HepG2 (cell line): ENCODE measurements around the gene PLIN3. TPM values are rescaled to one million over a fixed set of nuclear protein-coding genes. Genes with fewer than 3 reads are reported as not detected.

ENCODE experiments used
- BRCA1 ChIP-seq: sonication (generic); formaldehyde crosslinking; IDR thresholded peaks from 2 replicates; pipeline ENCODE4 v1.4.0; 2020; ENCODE audit warnings: missing genetic modification reagents
- CBX5 ChIP-seq: sonication (generic); formaldehyde crosslinking; IDR thresholded peaks from 2 replicates; pipeline ENCODE4 v1.4.0; 2020; ENCODE audit warnings: missing genetic modification reagents, borderline replicate concordance
- CHD4 ChIP-seq: fragments of 200-600 bp; sonication (generic); IDR thresholded peaks from 2 replicates; pipeline ENCODE4 v1.7.0; 2017; ENCODE audit warnings: mild to moderate bottlenecking, low read length, borderline replicate concordance
- E2F1 ChIP-seq: sonication (generic); formaldehyde crosslinking; IDR thresholded peaks from 2 replicates; pipeline ENCODE4 v1.5.0; 2020; ENCODE audit warnings: missing genetic modification reagents
- HMG20A ChIP-seq: IDR thresholded peaks from 2 replicates; pipeline ENCODE4 v1.6.1; 2016; ENCODE audit warnings: borderline replicate concordance
- IKZF1 ChIP-seq: fragments of 450-650 bp; IDR thresholded peaks from 2 replicates; pipeline ENCODE4 v1.7.1; 2016
- KDM5B ChIP-seq: sonication (generic); formaldehyde crosslinking; IDR thresholded peaks from 2 replicates; pipeline ENCODE4 v1.4.0; 2020; ENCODE audit warnings: missing genetic modification reagents, mild to moderate bottlenecking, borderline replicate concordance
- KLF13 ChIP-seq: sonication (generic); formaldehyde crosslinking; IDR thresholded peaks from 2 replicates; pipeline ENCODE4 v1.4.0; 2020; ENCODE audit warnings: mild to moderate bottlenecking, missing genetic modification reagents
- NAIF1 ChIP-seq: sonication (generic); formaldehyde crosslinking; IDR thresholded peaks from 2 replicates; pipeline ENCODE4 v1.5.0; 2020; ENCODE audit warnings: mild to moderate bottlenecking, missing genetic modification reagents, borderline replicate concordance
- NFKBIZ ChIP-seq: IDR thresholded peaks from 2 replicates; pipeline ENCODE4 v1.6.1; 2018; ENCODE audit warnings: missing genetic modification reagents, missing compliant biosample characterization
- NONO ChIP-seq, 2 experiments: fragments of 450-650 bp in 1 of 2; sonication (generic) in 1 of 2; formaldehyde crosslinking in 1 of 2; IDR thresholded peaks in 1 of 2; conservative IDR thresholded peaks in 1 of 2; 2 replicates each; pipeline versions ENCODE4 v1.6.1 to v1.8.0; 2017 to 2022; ENCODE audit warnings: mild to moderate bottlenecking in 1 of 2, missing genetic modification reagents in 1 of 2, moderate library complexity in 1 of 2
- PLSCR1 ChIP-seq: sonication (generic); formaldehyde crosslinking; IDR thresholded peaks from 2 replicates; pipeline ENCODE4 v1.5.0; 2020; ENCODE audit warnings: missing genetic modification reagents, mild to moderate bottlenecking, borderline replicate concordance
- POGZ ChIP-seq: sonication (generic); formaldehyde crosslinking; IDR thresholded peaks from 2 replicates; pipeline ENCODE4 v1.4.0; 2020; ENCODE audit warnings: mild to moderate bottlenecking, missing genetic modification reagents
- SP4 ChIP-seq: sonication (generic); formaldehyde crosslinking; IDR thresholded peaks from 2 replicates; pipeline ENCODE4 v1.8.1; 2023; ENCODE audit warnings: mild to moderate bottlenecking, missing genetic modification reagents
- ZNF367 ChIP-seq: sonication (generic); formaldehyde crosslinking; IDR thresholded peaks from 2 replicates; pipeline ENCODE4 v1.4.0; 2020; ENCODE audit warnings: missing genetic modification reagents, borderline replicate concordance
- ZNF747 ChIP-seq: sonication (generic); formaldehyde crosslinking; IDR thresholded peaks from 2 replicates; pipeline ENCODE4 v1.8.1; 2023; ENCODE audit warnings: missing genetic modification reagents, mild to moderate bottlenecking, borderline replicate concordance
- ZNF792 ChIP-seq: IDR thresholded peaks from 2 replicates; pipeline ENCODE4 v1.6.1; 2016
- ZNF850 ChIP-seq: sonication (generic); formaldehyde crosslinking; conservative IDR thresholded peaks from 2 replicates; pipeline ENCODE4 v1.9.0; 2021; ENCODE audit warnings: mild to moderate bottlenecking, missing genetic modification reagents
- polyA plus RNA-seq, 8 experiments: library from polyadenylated mRNA; depleted of rRNA in 3 of 8; stranded (reverse) in 7 of 8; unstranded in 1 of 8; fragments of >200 nt; fragmentation: Illumina TruSeq in 4 of 8; extraction: Trizol in 4 of 8; gene quantifications; 2 replicates each; pipeline versions ENCODE4 v1.2.1 to v1.2.3, GENCODE V29; 2011 to 2016; ENCODE audit warnings: low read depth in 4 of 8, missing spikeins in 1 of 8, mixed read lengths in 1 of 8; ENCODE audit not compliant: insufficient read depth in 1 of 8
- total RNA-seq, 5 experiments: library from RNA; depleted of rRNA; stranded (reverse); fragments of >200 nt; fragmentation: Illumina TruSeq; extraction: Trizol; gene quantifications; 2 replicates each; pipeline ENCODE4 v1.2.3, GENCODE V29; 2016; ENCODE audit warnings: low read depth in 1 of 5
- TF ChIP-seq, protein P1 (sequence below): sonication (generic); formaldehyde crosslinking; IDR thresholded peaks from 2 replicates; pipeline ENCODE4 v1.5.0; 2020; ENCODE audit warnings: mild to moderate bottlenecking, missing genetic modification reagents, borderline replicate concordance

The PLIN3 gene
- total and polyA plus RNA-seq, 2 of the 13 experiments (the other 11 are each of a cell fraction or from before 2014, with no cell fraction given) = 49.3 to 57.9 TPM

GRCh38 chr19:4831304-4831978 is 36.0 kb downstream of the PLIN3 start, which contains the start of gene TICAM1 (continued):
- TF ChIP-seq, protein P1, sequence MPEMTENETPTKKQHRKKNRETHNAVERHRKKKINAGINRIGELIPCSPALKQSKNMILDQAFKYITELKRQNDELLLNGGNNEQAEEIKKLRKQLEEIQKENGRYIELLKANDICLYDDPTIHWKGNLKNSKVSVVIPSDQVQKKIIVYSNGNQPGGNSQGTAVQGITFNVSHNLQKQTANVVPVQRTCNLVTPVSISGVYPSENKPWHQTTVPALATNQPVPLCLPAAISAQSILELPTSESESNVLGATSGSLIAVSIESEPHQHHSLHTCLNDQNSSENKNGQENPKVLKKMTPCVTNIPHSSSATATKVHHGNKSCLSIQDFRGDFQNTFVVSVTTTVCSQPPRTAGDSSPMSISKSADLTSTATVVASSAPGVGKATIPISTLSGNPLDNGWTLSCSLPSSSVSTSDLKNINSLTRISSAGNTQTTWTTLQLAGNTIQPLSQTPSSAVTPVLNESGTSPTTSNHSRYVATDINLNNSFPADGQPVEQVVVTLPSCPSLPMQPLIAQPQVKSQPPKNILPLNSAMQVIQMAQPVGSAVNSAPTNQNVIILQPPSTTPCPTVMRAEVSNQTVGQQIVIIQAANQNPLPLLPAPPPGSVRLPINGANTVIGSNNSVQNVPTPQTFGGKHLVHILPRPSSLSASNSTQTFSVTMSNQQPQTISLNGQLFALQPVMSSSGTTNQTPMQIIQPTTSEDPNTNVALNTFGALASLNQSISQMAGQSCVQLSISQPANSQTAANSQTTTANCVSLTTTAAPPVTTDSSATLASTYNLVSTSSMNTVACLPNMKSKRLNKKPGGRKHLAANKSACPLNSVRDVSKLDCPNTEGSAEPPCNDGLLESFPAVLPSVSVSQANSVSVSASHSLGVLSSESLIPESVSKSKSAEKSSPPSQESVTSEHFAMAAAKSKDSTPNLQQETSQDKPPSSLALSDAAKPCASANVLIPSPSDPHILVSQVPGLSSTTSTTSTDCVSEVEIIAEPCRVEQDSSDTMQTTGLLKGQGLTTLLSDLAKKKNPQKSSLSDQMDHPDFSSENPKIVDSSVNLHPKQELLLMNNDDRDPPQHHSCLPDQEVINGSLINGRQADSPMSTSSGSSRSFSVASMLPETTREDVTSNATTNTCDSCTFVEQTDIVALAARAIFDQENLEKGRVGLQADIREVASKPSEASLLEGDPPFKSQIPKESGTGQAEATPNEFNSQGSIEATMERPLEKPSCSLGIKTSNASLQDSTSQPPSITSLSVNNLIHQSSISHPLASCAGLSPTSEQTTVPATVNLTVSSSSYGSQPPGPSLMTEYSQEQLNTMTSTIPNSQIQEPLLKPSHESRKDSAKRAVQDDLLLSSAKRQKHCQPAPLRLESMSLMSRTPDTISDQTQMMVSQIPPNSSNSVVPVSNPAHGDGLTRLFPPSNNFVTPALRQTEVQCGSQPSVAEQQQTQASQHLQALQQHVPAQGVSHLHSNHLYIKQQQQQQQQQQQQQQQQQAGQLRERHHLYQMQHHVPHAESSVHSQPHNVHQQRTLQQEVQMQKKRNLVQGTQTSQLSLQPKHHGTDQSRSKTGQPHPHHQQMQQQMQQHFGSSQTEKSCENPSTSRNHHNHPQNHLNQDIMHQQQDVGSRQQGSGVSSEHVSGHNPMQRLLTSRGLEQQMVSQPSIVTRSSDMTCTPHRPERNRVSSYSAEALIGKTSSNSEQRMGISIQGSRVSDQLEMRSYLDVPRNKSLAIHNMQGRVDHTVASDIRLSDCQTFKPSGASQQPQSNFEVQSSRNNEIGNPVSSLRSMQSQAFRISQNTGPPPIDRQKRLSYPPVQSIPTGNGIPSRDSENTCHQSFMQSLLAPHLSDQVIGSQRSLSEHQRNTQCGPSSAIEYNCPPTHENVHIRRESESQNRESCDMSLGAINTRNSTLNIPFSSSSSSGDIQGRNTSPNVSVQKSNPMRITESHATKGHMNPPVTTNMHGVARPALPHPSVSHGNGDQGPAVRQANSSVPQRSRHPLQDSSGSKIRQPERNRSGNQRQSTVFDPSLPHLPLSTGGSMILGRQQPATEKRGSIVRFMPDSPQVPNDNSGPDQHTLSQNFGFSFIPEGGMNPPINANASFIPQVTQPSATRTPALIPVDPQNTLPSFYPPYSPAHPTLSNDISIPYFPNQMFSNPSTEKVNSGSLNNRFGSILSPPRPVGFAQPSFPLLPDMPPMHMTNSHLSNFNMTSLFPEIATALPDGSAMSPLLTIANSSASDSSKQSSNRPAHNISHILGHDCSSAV (CRISPR knock-in tag) = no peak
- TF ChIP-seq NAIF1 (CRISPR knock-in tag) (no peak; the same call in 1 of the 2 replicates), NONO (IDR thresholded peaks at IDR 0.05) (no peak), NONO (CRISPR knock-in tag; conservative IDR thresholded peaks at IDR 0.05) (0 out of 2 replicates have a peak, but pooled peaks have one; percentile 26), HMG20A (no peak), KDM5B (no peak), NFKBIZ (CRISPR knock-in tag) (no peak), E2F1 (CRISPR knock-in tag) (no peak), CHD4 (no peak), ZNF792 (CRISPR knock-in tag) (no peak), KLF13 (CRISPR knock-in tag) (no peak), SP4 (CRISPR knock-in tag) (peak; percentile 45; the same call in 1 of the 2 replicates), PLSCR1 (CRISPR knock-in tag) (no peak), ZNF367 (no peak), CBX5 (CRISPR knock-in tag) (0 out of 2 replicates have a peak, but pooled peaks have one; percentile 8), POGZ (CRISPR knock-in tag) (no peak), ZNF747 (CRISPR knock-in tag) (no peak), IKZF1 (no peak), BRCA1 (CRISPR knock-in tag) (no peak), ZNF850 (no peak)
